Stimulated activated CD4-positive, alpha-beta T cell treated with anti-CD3 and anti-CD28 coated beads, TNF-alpha, amount 100 ng/mL, for 48 hours (primary cell): ENCODE results near the gene TEKT4.
"Not testable (repeated sequence)": the region's sequence is repeated elsewhere in the genome, so short reads cannot be mapped to it uniquely, and the experiment has no call there.

Source experiments
- DNase-seq, 3 donors: peaks; one replicate each; pipeline ENCODE4 v3.0.0-alpha.2; 2020; ENCODE audit warnings: low read depth in 3 of 3

TEKT4 gene

GRCh38 chr2:94875820-94876522 is 4.7 kb downstream of the TEKT4 start:
- DNase-seq, result no peak

DNA sequence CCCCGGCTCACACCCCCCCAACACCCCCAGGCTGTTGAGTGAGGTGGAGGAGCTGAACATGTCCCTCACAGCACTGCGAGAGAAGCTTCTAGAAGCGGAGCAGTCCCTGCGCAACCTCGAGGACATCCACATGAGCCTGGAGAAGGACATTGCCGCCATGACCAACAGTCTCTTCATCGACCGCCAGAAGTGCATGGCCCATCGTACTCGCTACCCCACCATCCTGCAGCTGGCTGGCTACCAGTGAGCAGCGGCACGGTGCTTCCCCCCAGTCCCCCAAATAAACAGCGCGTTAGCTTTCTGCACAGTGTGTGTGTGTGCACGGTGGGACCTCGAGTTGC is 5.3 kb downstream of the TEKT4 start:
- no peak for DNase-seq

- DNase-seq, result no peak
These were observed 5.9 kb downstream of the TEKT4 start for GRCh38 chr2:94877129-94877528.

GRCh38 chr2:94878575-94878974 is 7.3 kb downstream of the TEKT4 start:
- DNase-seq, result not testable (repeated sequence)

DNA sequence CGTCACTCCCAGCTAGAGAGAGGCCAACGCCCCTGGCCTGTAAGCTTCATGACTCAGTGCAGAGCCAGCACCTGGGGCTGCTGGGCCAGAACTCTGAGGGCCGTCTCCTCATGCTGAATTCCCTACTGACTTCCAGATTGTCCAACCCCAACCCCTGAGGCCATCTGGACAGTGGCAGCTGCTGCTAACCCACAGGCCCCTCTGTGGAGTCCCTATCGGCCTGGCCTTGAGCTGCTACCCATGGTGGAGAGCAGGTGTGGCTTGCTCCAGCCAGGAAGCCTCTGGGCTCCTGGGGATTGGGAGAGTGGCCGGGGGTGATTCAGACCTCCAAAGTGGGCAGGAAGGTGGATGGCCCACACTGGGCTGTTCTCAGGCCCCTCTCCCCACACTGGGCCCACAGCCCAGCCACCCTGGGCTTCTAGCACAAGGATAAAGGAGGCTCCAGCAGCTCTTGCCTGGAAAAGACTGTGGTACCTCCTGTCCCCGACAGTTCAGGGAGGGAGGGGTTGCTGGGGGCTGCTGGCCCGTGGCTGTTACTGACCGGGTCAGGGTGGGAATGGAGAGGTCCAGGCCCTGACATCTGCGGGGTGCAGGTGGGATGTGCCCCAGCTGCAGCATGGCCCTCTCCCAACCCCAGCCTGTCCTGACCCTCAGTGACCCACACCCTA is 8.2 kb downstream of the TEKT4 start:
- no peak for DNase-seq

DNA sequence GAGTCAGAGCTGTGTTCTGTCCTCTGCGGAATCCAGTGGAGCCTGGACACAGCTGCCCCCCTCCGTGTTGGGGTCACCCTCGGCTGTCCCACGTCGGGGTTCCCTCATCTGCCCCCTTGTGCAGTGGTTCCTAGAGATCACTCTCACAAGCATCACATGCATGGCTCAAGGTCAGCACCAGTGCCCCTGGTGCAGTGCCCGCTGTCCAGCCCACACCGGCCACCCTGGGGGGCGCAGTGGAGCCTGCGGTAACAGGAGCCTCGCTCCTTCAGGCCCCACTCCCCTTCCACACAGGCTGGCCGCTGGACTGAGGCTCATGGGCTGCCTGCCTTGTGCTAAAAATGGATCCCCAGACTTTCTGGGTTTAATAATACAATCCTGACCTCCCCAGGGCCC is 8.8 kb downstream of the TEKT4 start:
- no peak for DNase-seq

- no peak for DNase-seq
These were observed 9.3 kb downstream of the TEKT4 start for GRCh38 chr2:94880507-94880906.

GRCh38 chr2:94881070-94881469 is 9.8 kb downstream of the TEKT4 start:
- DNase-seq, result no peak

GRCh38 chr2:94890234-94890633 is 19.0 kb downstream of the TEKT4 start:
- DNase-seq, result no peak

- not testable (repeated sequence) for DNase-seq
These were observed 24.0 kb downstream of the TEKT4 start for GRCh38 chr2:94895273-94895672.

GRCh38 chr2:94906976-94907375 is 35.7 kb downstream of the TEKT4 start:
- DNase-seq, result not testable (repeated sequence)

GRCh38 chr2:94923196-94923595 is 52.0 kb downstream of the TEKT4 start:
- DNase-seq, result no peak

DNA sequence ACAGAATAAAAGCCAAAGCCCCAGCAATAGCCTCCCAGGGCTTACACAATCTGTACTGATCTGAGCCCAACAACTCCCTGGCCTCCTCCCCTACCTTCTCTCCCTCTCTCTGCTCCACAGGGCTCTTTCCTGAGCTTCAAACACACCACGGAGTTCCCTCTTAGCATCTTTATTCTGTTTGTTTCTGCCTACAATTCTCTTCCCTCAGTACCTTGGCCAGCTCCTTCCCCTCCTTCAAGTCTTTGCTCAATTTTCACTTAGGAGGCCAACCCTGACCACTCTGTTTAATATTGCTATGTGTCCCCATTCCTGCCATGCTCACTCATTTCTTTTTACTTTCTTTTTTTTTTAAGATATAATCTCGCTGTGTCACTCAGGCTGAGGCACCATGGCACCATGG is 53.8 kb downstream of the TEKT4 start:
- DNase-seq, result not testable (repeated sequence)
